IPS-20b (cell line): ENCODE data around the gene RANBP9.

ENCODE experiments used
- H3K27ac ChIP-seq: one replicate; pipeline ENCODE4 v1.5.1; 2013; ENCODE audit warnings: low read length
- H3K27me3 ChIP-seq: 2 replicates; pipeline ENCODE4 v1.6.1; 2013; ENCODE audit warnings: mild to moderate bottlenecking, low read length, inconsistent platforms; ENCODE audit not compliant: insufficient read depth
- H3K36me3 ChIP-seq: 2 replicates; pipeline ENCODE4 v1.6.1; 2013; ENCODE audit warnings: low read depth, mild to moderate bottlenecking, inconsistent platforms, low read length, moderate library complexity; ENCODE audit not compliant: insufficient read depth
- H3K4me1 ChIP-seq: 2 replicates; pipeline ENCODE4 v1.6.1; 2013; ENCODE audit warnings: mild to moderate bottlenecking, control low read depth, inconsistent platforms, low read length, moderate library complexity; ENCODE audit not compliant: insufficient read depth
- H3K4me3 ChIP-seq: 2 replicates; pipeline ENCODE4 v1.5.1; 2013; ENCODE audit warnings: mild to moderate bottlenecking, low read length, inconsistent platforms
- H3K9ac ChIP-seq: 2 replicates; pipeline ENCODE4 v1.6.1; 2013; ENCODE audit warnings: low read depth, mild to moderate bottlenecking, inconsistent platforms, low read length, moderate library complexity
- H3K9me3 ChIP-seq: 2 replicates; pipeline ENCODE4 v1.6.1; 2013; ENCODE audit warnings: mild to moderate bottlenecking, low read depth, low read length, inconsistent platforms; ENCODE audit not compliant: insufficient read depth

Gene RANBP9

DNA sequence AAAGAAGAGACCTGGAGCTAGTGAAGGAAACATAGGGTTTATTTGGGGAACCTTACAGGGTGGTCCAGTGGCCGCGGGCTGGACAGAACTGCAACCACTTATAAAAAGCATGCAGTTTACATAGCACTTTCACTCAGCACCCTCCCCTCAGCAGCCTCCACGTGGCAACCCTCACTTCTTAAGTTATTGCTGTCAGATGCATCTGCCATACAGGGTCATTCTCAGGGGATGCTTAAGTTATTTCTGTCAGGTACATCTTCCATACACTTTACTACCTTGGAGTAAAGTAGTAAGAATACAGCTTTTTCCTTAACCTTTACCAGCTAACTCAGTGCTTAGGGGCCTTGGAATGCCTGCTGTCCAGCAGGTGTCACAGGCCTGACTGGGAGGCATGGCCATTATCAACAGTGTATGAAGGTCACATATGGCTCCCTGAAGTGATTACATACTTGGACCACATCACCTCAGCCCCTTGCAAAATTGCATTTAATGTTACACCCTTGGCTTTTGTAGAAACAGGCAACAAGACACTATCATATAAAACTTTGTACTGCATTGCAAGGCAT lies 98.5 kb downstream of the RANBP9 start:
- H3K9ac ChIP-seq, result no peak overlapping the region
- peaks cover 8% of the 10 kb centered on the region; the same call in 1 of the 2 replicates for H3K4me1 ChIP-seq
- no peaks in the 10 kb centered on the region for H3K27me3 ChIP-seq
- no peaks in the 10 kb centered on the region for H3K9me3 ChIP-seq
- H3K4me3 ChIP-seq, result no peak overlapping the region
- H3K27ac ChIP-seq, result no peak overlapping the region
- peaks cover 18% of the 10 kb centered on the region for H3K36me3 ChIP-seq

DNA sequence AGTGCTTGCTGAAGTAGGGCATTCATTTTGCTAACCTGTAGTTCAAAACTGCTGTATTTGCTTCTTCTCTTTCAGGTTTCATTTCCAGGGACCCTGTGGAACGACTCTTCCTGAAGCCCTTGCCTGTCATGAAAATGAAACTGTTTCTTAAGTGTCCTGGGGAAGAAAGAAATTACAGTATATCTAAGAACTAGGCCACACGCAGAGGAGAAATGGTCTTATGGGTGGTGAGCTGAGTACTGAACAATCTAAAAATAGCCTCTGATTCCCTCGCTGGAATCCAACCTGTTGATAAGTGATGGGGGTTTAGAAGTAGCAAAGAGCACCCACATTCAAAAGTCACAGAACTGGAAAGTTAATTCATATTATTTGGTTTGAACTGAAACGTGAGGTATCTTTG lies 99.9 kb downstream of the RANBP9 start:
- peaks cover 8% of the 10 kb centered on the region; the same call in 1 of the 2 replicates for H3K4me1 ChIP-seq
- no peak overlapping the region for H3K9ac ChIP-seq
- no peaks in the 10 kb centered on the region for H3K9me3 ChIP-seq
- H3K36me3 ChIP-seq, result peaks cover 5% of the 10 kb centered on the region; the same call in 1 of the 2 replicates
- H3K4me3 ChIP-seq, result no peak overlapping the region
- H3K27me3 ChIP-seq, result no peaks in the 10 kb centered on the region
- no peak overlapping the region for H3K27ac ChIP-seq

DNA sequence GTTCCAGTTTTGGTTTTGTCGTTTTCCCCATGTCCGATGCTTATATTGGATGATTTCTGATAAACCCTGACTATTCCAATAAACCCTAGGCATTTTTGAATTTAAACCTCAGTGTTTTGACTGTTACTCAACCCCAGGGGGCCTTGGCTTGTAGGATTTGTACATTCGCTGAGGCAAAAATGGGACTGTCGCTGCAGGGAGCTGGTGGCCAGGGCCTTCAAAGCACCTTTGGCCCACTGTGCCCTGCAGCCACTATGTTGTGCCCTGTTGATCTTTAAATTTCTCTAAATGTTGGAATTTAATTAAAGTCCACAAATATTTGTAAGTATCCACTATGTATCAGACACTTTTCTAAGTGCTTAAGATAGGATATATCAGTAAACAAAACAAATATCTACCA lies 106.0 kb downstream of the RANBP9 start:
- H3K36me3 ChIP-seq, result peaks cover 25% of the 10 kb centered on the region
- no peak overlapping the region for H3K27ac ChIP-seq
- no peaks in the 10 kb centered on the region for H3K27me3 ChIP-seq
- H3K4me3 ChIP-seq, result no peak overlapping the region
- no peaks in the 10 kb centered on the region for H3K4me1 ChIP-seq
- H3K9ac ChIP-seq, result no peak overlapping the region
- H3K9me3 ChIP-seq, result no peaks in the 10 kb centered on the region

DNA sequence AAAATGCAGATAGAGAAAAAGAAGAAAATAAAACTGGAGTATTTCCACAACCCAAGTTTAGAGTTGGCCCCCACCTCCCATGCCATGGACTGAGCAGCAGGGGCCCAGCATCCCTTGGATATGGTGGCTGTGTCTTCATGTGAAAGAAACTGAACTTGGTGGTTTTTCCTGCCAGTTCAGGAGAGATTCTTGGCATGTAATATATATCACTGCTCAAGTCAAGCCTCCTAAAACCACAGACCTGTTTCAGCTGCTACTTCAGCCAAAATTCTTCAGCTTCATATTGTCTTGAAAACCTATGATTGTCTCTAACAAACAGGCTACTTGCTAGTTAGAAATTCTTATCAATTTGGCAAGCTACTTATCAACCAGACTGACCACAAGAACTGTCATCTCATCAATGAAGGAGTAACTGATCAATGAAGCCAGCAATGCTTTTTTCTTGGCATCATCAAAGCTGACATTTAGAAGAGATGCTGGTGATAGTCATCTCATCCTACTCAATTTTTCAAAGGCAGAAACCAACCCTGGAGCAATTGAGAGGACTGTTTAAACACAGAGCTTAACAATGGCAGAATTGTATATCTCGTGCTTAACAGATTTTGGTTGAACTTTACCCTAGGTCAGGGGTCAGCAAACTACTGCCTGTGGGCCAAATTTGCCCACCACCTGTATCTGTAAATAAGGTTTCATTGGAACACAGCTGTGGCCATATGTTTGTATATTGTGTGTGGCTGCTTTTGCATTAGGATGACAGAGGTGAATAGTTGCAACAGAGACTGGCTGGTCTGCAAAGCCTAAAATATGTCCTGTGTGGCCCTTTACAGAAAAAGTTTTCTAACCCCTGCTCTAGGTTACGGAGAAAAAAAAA lies 106.9 kb downstream of the RANBP9 start:
- H3K36me3 ChIP-seq, result peaks cover 25% of the 10 kb centered on the region
- no peaks in the 10 kb centered on the region for H3K9me3 ChIP-seq
- no peaks in the 10 kb centered on the region for H3K4me1 ChIP-seq
- no peaks in the 10 kb centered on the region for H3K27me3 ChIP-seq
- H3K9ac ChIP-seq, result no peak overlapping the region
- H3K27ac ChIP-seq, result no peak overlapping the region
- H3K4me3 ChIP-seq, result no peak overlapping the region

DNA sequence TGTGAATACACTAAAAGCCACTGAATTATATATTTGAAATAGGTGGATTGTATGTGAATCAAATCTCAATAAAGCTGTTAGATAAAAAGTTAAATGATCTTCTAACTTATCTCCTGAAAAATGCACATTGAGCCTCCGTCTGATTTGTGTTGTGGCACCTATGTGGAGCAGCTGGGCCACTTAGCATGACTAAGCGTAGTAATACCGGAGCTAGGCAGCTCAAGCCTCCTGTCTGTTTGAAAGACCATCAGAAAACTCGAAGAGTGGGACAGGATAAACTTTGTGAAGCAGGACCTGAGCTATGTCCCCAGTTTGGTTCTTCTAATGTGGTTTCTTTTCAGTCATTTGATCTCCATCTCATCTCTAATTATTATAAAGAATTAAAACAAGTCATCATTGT lies 107.5 kb downstream of the RANBP9 start:
- Histone ChIP-seq H3K9me3 (no peaks in the 10 kb centered on the region), H3K36me3 (peaks cover 25% of the 10 kb centered on the region), H3K27ac (no peak overlapping the region), H3K4me3 (no peak overlapping the region), H3K9ac (no peak overlapping the region), H3K27me3 (no peaks in the 10 kb centered on the region), H3K4me1 (no peaks in the 10 kb centered on the region)

DNA sequence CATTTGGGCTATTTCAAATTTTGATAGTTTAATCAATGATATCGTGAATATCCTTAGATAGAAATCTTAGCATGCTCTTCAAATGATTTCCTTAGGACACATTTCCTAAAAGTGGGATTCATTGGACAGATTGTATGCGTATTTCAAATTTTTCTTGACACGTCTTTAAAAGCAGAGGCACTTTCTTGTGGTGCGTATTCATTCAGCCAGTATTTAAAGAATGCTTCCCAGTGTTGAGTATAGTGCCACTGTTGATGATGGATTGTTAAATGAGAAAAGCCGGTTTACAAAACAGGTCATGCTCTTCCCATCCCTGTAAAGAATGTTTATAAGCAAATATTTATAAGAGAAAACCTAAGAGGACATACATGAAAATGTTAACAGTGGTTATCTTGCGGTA lies 111.6 kb downstream of the RANBP9 start:
- H3K9ac ChIP-seq, result no peak overlapping the region
- H3K27ac ChIP-seq, result no peak overlapping the region
- peaks cover 56% of the 10 kb centered on the region for H3K36me3 ChIP-seq
- no peaks in the 10 kb centered on the region for H3K9me3 ChIP-seq
- no peaks in the 10 kb centered on the region for H3K27me3 ChIP-seq
- H3K4me3 ChIP-seq, result no peak overlapping the region
- H3K4me1 ChIP-seq, result no peaks in the 10 kb centered on the region

DNA sequence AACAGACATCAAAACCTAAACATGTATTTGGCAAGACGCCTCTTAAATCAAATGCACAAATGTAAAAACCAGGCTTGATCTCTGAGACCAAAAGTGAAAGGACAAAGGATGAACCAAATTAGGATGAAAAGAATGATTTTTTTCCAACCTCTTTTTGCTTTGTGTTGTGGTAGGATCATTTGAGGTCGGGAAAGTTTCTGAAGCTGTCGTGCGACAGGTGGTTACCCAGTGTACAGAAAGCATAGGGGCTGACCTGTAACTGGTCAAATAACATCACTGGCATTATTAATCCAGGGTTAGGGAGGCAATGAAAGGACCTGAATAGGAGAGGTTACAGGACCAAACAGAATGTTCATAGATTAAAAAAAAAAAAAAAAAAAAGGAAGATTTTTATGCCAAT lies 114.6 kb downstream of the RANBP9 start:
- Histone ChIP-seq H3K4me3 (no peak overlapping the region), H3K27me3 (no peaks in the 10 kb centered on the region), H3K27ac (no peak overlapping the region), H3K36me3 (peaks cover 51% of the 10 kb centered on the region), H3K4me1 (no peaks in the 10 kb centered on the region), H3K9ac (no peak overlapping the region), H3K9me3 (no peaks in the 10 kb centered on the region)

DNA sequence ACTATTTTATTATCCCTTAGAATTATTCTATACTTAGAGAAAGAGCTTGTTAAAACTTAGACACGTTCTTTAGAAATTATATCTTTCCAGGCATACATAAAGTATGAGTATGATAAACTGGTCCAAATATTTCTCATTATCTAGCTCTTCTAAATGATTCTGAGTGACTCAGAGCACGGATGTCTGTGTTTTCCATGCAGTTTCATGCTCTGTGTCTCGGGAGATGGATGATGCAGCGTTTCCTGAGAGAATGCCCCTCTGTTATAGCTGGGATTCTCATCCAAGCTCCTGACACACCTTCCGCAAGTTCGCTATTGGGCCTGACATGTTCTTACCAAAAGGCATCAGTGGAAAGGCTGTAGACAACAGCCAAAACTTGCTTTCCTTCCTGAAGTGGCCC lies 117.9 kb downstream of the RANBP9 start:
- no peaks in the 10 kb centered on the region for H3K4me1 ChIP-seq
- no peak overlapping the region for H3K27ac ChIP-seq
- no peaks in the 10 kb centered on the region for H3K27me3 ChIP-seq
- H3K9ac ChIP-seq, result no peak overlapping the region
- H3K36me3 ChIP-seq, result peaks cover 44% of the 10 kb centered on the region
- H3K9me3 ChIP-seq, result no peaks in the 10 kb centered on the region
- H3K4me3 ChIP-seq, result no peak overlapping the region

DNA sequence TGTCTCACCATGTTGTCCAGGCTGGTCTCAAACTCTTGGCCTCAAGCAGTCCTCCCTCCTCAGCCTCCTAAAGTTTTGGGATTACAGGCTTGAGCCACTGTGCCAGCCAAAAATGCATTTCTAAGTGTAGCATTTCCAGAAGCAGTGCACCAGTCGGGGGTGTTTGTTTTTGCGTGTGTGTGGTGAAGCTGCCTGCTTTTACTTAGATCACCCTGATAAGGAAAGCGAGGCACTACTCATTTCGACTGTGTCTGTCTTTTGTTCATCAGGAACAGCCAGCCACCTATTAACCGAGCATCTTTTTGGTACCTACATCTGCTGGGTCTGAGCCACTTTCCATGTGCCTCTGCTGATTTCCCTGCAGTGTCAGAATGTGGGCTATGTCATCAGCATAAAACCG lies 118.5 kb downstream of the RANBP9 start:
- Histone ChIP-seq H3K4me1 (no peaks in the 10 kb centered on the region), H3K27ac (no peak overlapping the region), H3K9me3 (no peaks in the 10 kb centered on the region), H3K27me3 (no peaks in the 10 kb centered on the region), H3K9ac (no peak overlapping the region), H3K4me3 (no peak overlapping the region), H3K36me3 (peaks cover 46% of the 10 kb centered on the region)

DNA sequence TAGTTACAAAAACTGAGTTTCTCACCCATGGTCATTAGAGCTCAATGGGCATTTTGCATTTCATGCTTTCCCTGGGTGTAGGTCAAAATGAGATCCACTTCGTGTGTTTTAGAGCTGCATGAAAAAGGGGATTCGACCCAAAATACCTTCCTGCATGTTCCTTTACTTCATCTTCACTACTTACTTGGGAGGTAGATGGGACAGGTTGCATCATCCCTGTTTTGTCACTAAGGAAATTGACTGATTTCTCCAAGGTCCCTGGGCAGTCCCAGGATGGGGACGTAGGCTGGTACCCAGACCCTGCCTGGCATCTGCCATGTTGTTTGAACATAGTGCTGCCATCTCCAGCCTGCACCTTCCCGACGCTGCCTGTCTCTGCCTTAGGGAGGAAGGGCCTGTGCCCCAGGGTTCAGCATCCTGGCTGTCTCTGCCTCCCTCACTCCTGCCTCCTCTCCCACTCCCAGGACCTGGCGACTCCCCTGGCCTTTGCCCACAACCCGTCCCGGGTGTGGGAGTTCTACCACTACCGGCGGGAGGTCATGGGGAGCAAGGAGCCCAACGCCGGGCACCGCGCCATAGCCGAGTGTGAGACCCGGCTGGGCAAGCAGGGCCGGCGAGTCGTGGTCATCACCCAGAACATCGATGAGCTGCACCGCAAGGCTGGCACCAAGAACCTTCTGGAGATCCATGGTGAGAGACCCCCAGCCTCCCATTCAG lies 120.3 kb downstream of the RANBP9 start:
- H3K36me3 ChIP-seq, result peaks cover 48% of the 10 kb centered on the region
- H3K9me3 ChIP-seq, result no peaks in the 10 kb centered on the region
- no peak overlapping the region for H3K4me3 ChIP-seq
- no peak overlapping the region for H3K27ac ChIP-seq
- H3K9ac ChIP-seq, result no peak overlapping the region
- no peaks in the 10 kb centered on the region for H3K27me3 ChIP-seq
- H3K4me1 ChIP-seq, result no peaks in the 10 kb centered on the region

DNA sequence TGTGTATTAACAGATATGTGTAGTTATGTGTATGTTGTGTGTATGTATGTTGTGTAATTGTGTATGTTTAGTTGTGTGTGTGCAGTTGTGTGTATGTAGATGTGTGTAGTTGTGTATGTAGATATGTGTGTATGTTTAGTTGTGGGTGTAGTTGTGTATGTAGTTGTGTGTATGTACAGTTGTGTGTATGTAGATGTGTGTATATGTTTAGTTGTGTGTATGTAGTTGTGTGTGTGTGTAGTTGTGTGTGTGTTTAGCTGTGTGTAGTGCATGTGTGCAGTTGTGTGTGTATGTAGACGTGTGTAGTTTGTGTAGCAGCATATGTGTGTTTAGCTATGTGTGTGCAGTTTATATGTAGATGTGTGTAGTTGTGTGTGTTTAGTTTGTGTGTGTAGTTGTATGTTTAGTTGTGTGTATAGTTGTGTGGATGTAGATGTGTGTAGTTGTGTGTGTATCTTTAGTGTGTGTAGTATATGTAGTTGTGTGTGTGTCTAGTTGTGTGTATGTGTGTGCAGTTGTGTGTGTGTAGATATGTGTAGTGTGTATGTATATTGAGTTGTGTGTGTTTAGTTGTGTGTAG lies 121.0 kb downstream of the RANBP9 start:
- Histone ChIP-seq H3K4me3 (no peak overlapping the region), H3K27ac (no peak overlapping the region), H3K4me1 (no peaks in the 10 kb centered on the region), H3K9me3 (no peaks in the 10 kb centered on the region), H3K36me3 (peaks cover 41% of the 10 kb centered on the region), H3K9ac (no peak overlapping the region), H3K27me3 (no peaks in the 10 kb centered on the region)
